Renal pelvis (tissue), 12 donors: ENCODE measurements around the gene PDE3A. TPM values are rescaled to one million over a fixed set of nuclear protein-coding genes. Genes with fewer than 3 reads are reported as not detected.
"Not testable (repeated sequence)": the region's sequence is repeated elsewhere in the genome, so short reads cannot be mapped to it uniquely, and the experiment has no call there.

Experiments used
- DNase-seq: peaks from one replicate; pipeline ENCODE4 v3.0.0-alpha.2; 2013
- long read RNA-seq, 16 experiments: transcript quantifications; one replicate each; lab custom pipeline, GENCODE V29; 2026
- polyA plus RNA-seq, 3 donors: library from polyadenylated mRNA; unstranded; fragments of 120-200 nt; gene quantifications; one replicate each; pipeline ENCODE4 v1.2.1, GENCODE V29; 2013; ENCODE audit not compliant: insufficient read length in 3 of 3

PDE3A gene
- polyA plus RNA-seq, result 10 to 100 TPM; 19.7 to 23.9 (median 22.1) TPM
- long read RNA-seq, donor 1, result 0 reads
- long read RNA-seq, donor 2, full-length matches to known transcripts, result 4 of 4 reads
- long read RNA-seq, donor 2, partial matches to known transcripts, result 0 of 4 reads
- long read RNA-seq, donor 2, other reads (novel, unspliced or antisense), result 0 of 4 reads
- long read RNA-seq, donor 3, result 0 reads
- long read RNA-seq, donor 4, result 0 reads
- long read RNA-seq, donor 5, result 0 reads
- long read RNA-seq, donor 6, result 0 reads
- long read RNA-seq, donor 7, full-length matches to known transcripts, result 2 of 2 reads
- long read RNA-seq, donor 7, partial matches to known transcripts, result 0 of 2 reads
- long read RNA-seq, donor 7, other reads (novel, unspliced or antisense), result 0 of 2 reads
- long read RNA-seq, donor 8, full-length matches to known transcripts, result 1 of 6 reads
- long read RNA-seq, donor 8, partial matches to known transcripts, result 5 of 6 reads
- long read RNA-seq, donor 8, other reads (novel, unspliced or antisense), result 0 of 6 reads
- long read RNA-seq, donor 9, full-length matches to known transcripts, result 2 of 7 reads
- long read RNA-seq, donor 9, partial matches to known transcripts, result 5 of 7 reads
- long read RNA-seq, donor 9, other reads (novel, unspliced or antisense), result 0 of 7 reads
- long read RNA-seq, donor 10, full-length matches to known transcripts, result 1 of 1 reads
- long read RNA-seq, donor 10, partial matches to known transcripts, result 0 of 1 reads
- long read RNA-seq, donor 10, other reads (novel, unspliced or antisense), result 0 of 1 reads
- long read RNA-seq, donor 11, result 0 reads
- long read RNA-seq, donor 12, full-length matches to known transcripts, result 3 of 3 reads
- long read RNA-seq, donor 12, partial matches to known transcripts, result 0 of 3 reads
- long read RNA-seq, donor 12, other reads (novel, unspliced or antisense), result 0 of 3 reads
- long read RNA-seq, donor 13, result 0 reads
- long read RNA-seq, donor 14, result 0 reads
- long read RNA-seq, donor 15, full-length matches to known transcripts, result 4 of 4 reads
- long read RNA-seq, donor 15, partial matches to known transcripts, result 0 of 4 reads
- long read RNA-seq, donor 15, other reads (novel, unspliced or antisense), result 0 of 4 reads
- long read RNA-seq, donor 16, full-length matches to known transcripts, result 2 of 2 reads
- long read RNA-seq, donor 16, partial matches to known transcripts, result 0 of 2 reads
- long read RNA-seq, donor 16, other reads (novel, unspliced or antisense), result 0 of 2 reads

- DNase-seq, result peak; percentile 87
These were observed at the start of gene PDE3A for GRCh38 chr12:20368114-20368650. TSS of gene PDE3A (plus strand) at chr12:20368537. CDS start at chr12:20369285, 748 bp downstream.

GRCh38 chr12:20319366-20319765, 49.0 kb upstream of the PDE3A start:
- DNase-seq, result no peak

- no peak for DNase-seq
These were observed 47.8 kb upstream of the PDE3A start for GRCh38 chr12:20320552-20320951.

GRCh38 chr12:20330826-20331505, 37.4 kb upstream of the PDE3A start:
- DNase-seq, result not testable (repeated sequence)

- DNase-seq, result no peak
These were observed 29.3 kb upstream of the PDE3A start for GRCh38 chr12:20339060-20339459.

GRCh38 chr12:20342111-20342510, 26.2 kb upstream of the PDE3A start:
- DNase-seq, result no peak

- no peak for DNase-seq
These were observed 22.5 kb upstream of the PDE3A start for GRCh38 chr12:20345866-20346265.

- no peak for DNase-seq
These were observed 18.3 kb upstream of the PDE3A start for GRCh38 chr12:20350026-20350425.

- DNase-seq, result no peak
These were observed 17.8 kb upstream of the PDE3A start for GRCh38 chr12:20350495-20350894.

- no peak for DNase-seq
These were observed 16.9 kb upstream of the PDE3A start for GRCh38 chr12:20351406-20351805.

GRCh38 chr12:20356048-20356447, 12.3 kb upstream of the PDE3A start:
- no peak for DNase-seq

- DNase-seq, result no peak
These were observed 7.9 kb upstream of the PDE3A start for GRCh38 chr12:20360407-20360806.

GRCh38 chr12:20361416-20361815, 6.9 kb upstream of the PDE3A start:
- DNase-seq, result no peak

GRCh38 chr12:20364501-20364900, 3.8 kb upstream of the PDE3A start:
- DNase-seq, result no peak

GRCh38 chr12:20366776-20367409, 1.4 kb upstream of the PDE3A start:
- no peak for DNase-seq

GRCh38 chr12:20367583-20368113, 689 bp upstream of the PDE3A start:
- DNase-seq, result no peak

- DNase-seq, result peak; percentile 43
These were observed 441 bp downstream of the PDE3A start for GRCh38 chr12:20368651-20369304.

- DNase-seq, result peak; percentile 71
These were observed 1.1 kb downstream of the PDE3A start for GRCh38 chr12:20369305-20370013.

GRCh38 chr12:20370014-20370386, 1.7 kb downstream of the PDE3A start:
- peak; percentile 38 for DNase-seq
